Measurements from ENCODE around the gene NME1.

NME1 gene

GRCh38 chr17:51124640-51125503 is 28.5 kb upstream of the NME1 start:
- H3K27ac ChIP-seq (ENCODE audit: low read depth, low read length, poor library complexity, severe bottlenecking): no peak overlapping the region
- no peaks in the 10 kb centered on the region for H3K9me2 ChIP-seq (ENCODE audit: low read depth, low read length)
- no peaks in the 10 kb centered on the region for H3K36me3 ChIP-seq (ENCODE audit: insufficient read depth, low read length)
- H3K4me3 ChIP-seq (ENCODE audit: low read depth, low read length, poor library complexity, severe bottlenecking): no peak overlapping the region
- no peaks in the 10 kb centered on the region for H4K20me1 ChIP-seq (ENCODE audit: insufficient read depth, low read length)
- no peaks in the 10 kb centered on the region for H3K79me2 ChIP-seq (ENCODE audit: insufficient read depth, low read length)
- H2AFZ ChIP-seq (ENCODE audit: low read length): no peak overlapping the region
- no peak overlapping the region for H3K9ac ChIP-seq (ENCODE audit: low read length)
- no peaks in the 10 kb centered on the region for H3F3A ChIP-seq (ENCODE audit: insufficient read depth, low read length)
- no peaks in the 10 kb centered on the region for H3K27me3 ChIP-seq (ENCODE audit: insufficient read depth, low read length)
- TF ChIP-seq CTCF (IDR thresholded peaks at IDR 0.05; ENCODE audit: low read length) (no peak), EZH2 (IDR thresholded peaks at IDR 0.05; ENCODE audit: borderline replicate concordance, low read length) (no peak)
- peaks cover 11% of the 10 kb centered on the region for H3K4me1 ChIP-seq (ENCODE audit: insufficient read depth, low read length, severe bottlenecking)
- no peak overlapping the region for H3K4me2 ChIP-seq (ENCODE audit: low read length)
- no peaks in the 10 kb centered on the region for H3K9me3 ChIP-seq (ENCODE audit: low read length)

GRCh38 chr17:51128076-51128475 is 25.3 kb upstream of the NME1 start:
- Histone ChIP-seq H3K27me3 (ENCODE audit: insufficient read depth, low read length) (no peaks in the 10 kb centered on the region), H3K36me3 (ENCODE audit: insufficient read depth, low read length) (no peaks in the 10 kb centered on the region), H3K9me2 (ENCODE audit: low read depth, low read length) (no peaks in the 10 kb centered on the region), H3K27ac (ENCODE audit: low read depth, low read length, poor library complexity, severe bottlenecking) (no peak overlapping the region), H3K9me3 (ENCODE audit: low read length) (no peaks in the 10 kb centered on the region), H2AFZ (ENCODE audit: low read length) (no peak overlapping the region), H3K4me1 (ENCODE audit: insufficient read depth, low read length, severe bottlenecking) (no peaks in the 10 kb centered on the region), H3K4me3 (ENCODE audit: low read depth, low read length, poor library complexity, severe bottlenecking) (no peak overlapping the region), H3K9ac (ENCODE audit: low read length) (no peak overlapping the region), H3K79me2 (ENCODE audit: insufficient read depth, low read length) (no peaks in the 10 kb centered on the region), H4K20me1 (ENCODE audit: insufficient read depth, low read length) (no peaks in the 10 kb centered on the region), H3K4me2 (ENCODE audit: low read length) (no peak overlapping the region), H3F3A (ENCODE audit: insufficient read depth, low read length) (no peaks in the 10 kb centered on the region)
- TF ChIP-seq EZH2 (IDR thresholded peaks at IDR 0.05; ENCODE audit: borderline replicate concordance, low read length) (no peak), CTCF (IDR thresholded peaks at IDR 0.05; ENCODE audit: low read length) (no peak)

- Histone ChIP-seq H4K20me1 (ENCODE audit: insufficient read depth, low read length) (no peaks in the 10 kb centered on the region), H3K4me1 (ENCODE audit: insufficient read depth, low read length, severe bottlenecking) (no peaks in the 10 kb centered on the region), H3K9me3 (ENCODE audit: low read length) (no peaks in the 10 kb centered on the region), H2AFZ (ENCODE audit: low read length) (no peak overlapping the region), H3K36me3 (ENCODE audit: insufficient read depth, low read length) (no peaks in the 10 kb centered on the region; the same call in 1 of the 2 replicates), H3F3A (ENCODE audit: insufficient read depth, low read length) (no peaks in the 10 kb centered on the region), H3K27ac (ENCODE audit: low read depth, low read length, poor library complexity, severe bottlenecking) (no peak overlapping the region), H3K4me3 (ENCODE audit: low read depth, low read length, poor library complexity, severe bottlenecking) (no peak overlapping the region), H3K4me2 (ENCODE audit: low read length) (no peak overlapping the region), H3K9me2 (ENCODE audit: low read depth, low read length) (no peaks in the 10 kb centered on the region), H3K9ac (ENCODE audit: low read length) (no peak overlapping the region), H3K27me3 (ENCODE audit: insufficient read depth, low read length) (no peaks in the 10 kb centered on the region), H3K79me2 (ENCODE audit: insufficient read depth, low read length) (no peaks in the 10 kb centered on the region)
- TF ChIP-seq CTCF (IDR thresholded peaks at IDR 0.05; ENCODE audit: low read length): no peak
- TF ChIP-seq EZH2 (IDR thresholded peaks at IDR 0.05; ENCODE audit: borderline replicate concordance, low read length): no peak
Measured at GRCh38 chr17:51132964-51133319, 20.4 kb upstream of the NME1 start.

Data from OCI-LY1 (cell line).